HG02943 (cell line): ENCODE data around the gene CASS4.
"Not testable (repeated sequence)": the region's sequence is repeated elsewhere in the genome, so short reads cannot be mapped to it uniquely, and the experiment has no call there.

ENCODE experiments used
- ATAC-seq: cut with Tn5 transposase; IDR thresholded peaks from one replicate; pipeline ENCODE4 v1.9.1; 2021; ENCODE audit warnings: mild to moderate bottlenecking, low read depth, moderate library complexity; ENCODE audit not compliant: unreplicated experiment

CASS4 gene

GRCh38 chr20:56391596-56392131, 20.4 kb upstream of the CASS4 start:
- peak; percentile 45 for ATAC-seq

- ATAC-seq = peak; percentile 93
These were observed 19.8 kb upstream of the CASS4 start, which contains the start of the genes AURKA and CSTF1 for GRCh38 chr20:56392132-56392880. Gene AURKA (minus strand): TSS chr20:56392215. CDS start chr20:56388197, 4,018 bp downstream. Gene CSTF1 (plus strand): TSS chr20:56392645. CDS start chr20:56395553, 2,908 bp downstream.

GRCh38 chr20:56392881-56393482, 19.1 kb upstream of the CASS4 start:
- ATAC-seq = no peak

GRCh38 chr20:56393653-56394052, 18.4 kb upstream of the CASS4 start:
- no peak for ATAC-seq

- no peak for ATAC-seq
These were observed 16.9 kb upstream of the CASS4 start for GRCh38 chr20:56395166-56395565.

GRCh38 chr20:56400001-56400640, 11.9 kb upstream of the CASS4 start:
- no peak for ATAC-seq

GRCh38 chr20:56403465-56403864, 8.6 kb upstream of the CASS4 start:
- no peak for ATAC-seq

- ATAC-seq = not testable (repeated sequence)
These were observed 6.7 kb upstream of the CASS4 start for GRCh38 chr20:56405356-56405755.

GRCh38 chr20:56406910-56407309, 5.2 kb upstream of the CASS4 start:
- ATAC-seq = no peak

GRCh38 chr20:56409521-56409920, 2.5 kb upstream of the CASS4 start:
- no peak for ATAC-seq

- no peak for ATAC-seq
These were observed 2.1 kb upstream of the CASS4 start for GRCh38 chr20:56409956-56410355.

- ATAC-seq = not testable (repeated sequence)
These were observed 773 bp upstream of the CASS4 start for GRCh38 chr20:56411287-56411686.

GRCh38 chr20:56412473-56412790, 372 bp downstream of the CASS4 start:
- ATAC-seq = no peak

GRCh38 chr20:56412949-56413348, 889 bp downstream of the CASS4 start:
- ATAC-seq = no peak

GRCh38 chr20:56414842-56415765, 3.0 kb downstream of the CASS4 start:
- no peak for ATAC-seq

GRCh38 chr20:56417402-56417801, 5.3 kb downstream of the CASS4 start:
- ATAC-seq = no peak

GRCh38 chr20:56417911-56418310, 5.9 kb downstream of the CASS4 start:
- ATAC-seq = no peak

GRCh38 chr20:56418385-56418861, 6.4 kb downstream of the CASS4 start:
- no peak for ATAC-seq

GRCh38 chr20:56420028-56420427, 8.0 kb downstream of the CASS4 start:
- ATAC-seq = no peak
